AG04450 (cell line): ENCODE measurements around the gene IFT52. TPM values are rescaled to one million over a fixed set of nuclear protein-coding genes. Genes with fewer than 3 reads are reported as not detected.
"Not testable (repeated sequence)": the region's sequence is repeated elsewhere in the genome, so short reads cannot be mapped to it uniquely, and the experiment has no call there.

Experiments
- CTCF ChIA-PET: fragments of 300-600, 350-600 bp; formaldehyde crosslinking; extraction: SDS; loops from one replicate; lab custom pipeline; 2022; ENCODE audit warnings: antibody characterized with exemption, inconsistent platforms; lab: Charles Lee
- POLR2A ChIA-PET: fragments of 350-600 bp; formaldehyde crosslinking; extraction: SDS; loops from one replicate; lab custom pipeline; 2021; ENCODE audit warnings: antibody characterized with exemption, inconsistent platforms; lab: Yijun Ruan, JAX
- DNase-seq: peaks from one replicate; pipeline ENCODE4 v3.0.0-alpha.2; 2011; ENCODE audit warnings: low read depth, low spot score
- H3K27ac ChIP-seq: one replicate; pipeline ENCODE4 v1.5.1; 2012; ENCODE audit warnings: low read depth, low read length, control low read depth
- H3K27me3 ChIP-seq: one replicate; pipeline ENCODE4 v1.6.0; 2012; ENCODE audit warnings: low read length; ENCODE audit not compliant: control insufficient read depth, insufficient read depth
- H3K4me3 ChIP-seq: 2 replicates; pipeline ENCODE4 v1.5.1; 2011; ENCODE audit warnings: mild to moderate bottlenecking, low read depth, low read length, control low read depth
- H3K9me3 ChIP-seq: 2 replicates; pipeline ENCODE4 v1.5.1; 2012; ENCODE audit warnings: low read length; ENCODE audit not compliant: control insufficient read depth, insufficient read depth
- polyA plus RNA-seq: library from polyadenylated mRNA; depleted of rRNA; stranded (reverse); fragments of >200 nt; gene quantifications from 2 replicates; pipeline ENCODE4 v1.2.3, GENCODE V29; 2011
- TF ChIP-seq, protein P1 (sequence below): IDR thresholded peaks from 2 replicates; pipeline ENCODE4 v1.5.1; 2011; ENCODE audit warnings: low read depth, low read length, control low read depth, inconsistent platforms

The IFT52 gene
- polyA plus RNA-seq, 1 experiment: 53.2 TPM

GRCh38 chr20:43653966-43654365 lies 63.2 kb downstream of the IFT52 start:
- H3K27ac ChIP-seq: no peak overlapping the region
- no peak overlapping the region for H3K4me3 ChIP-seq
- POLR2A ChIA-PET: no interaction called here
- H3K27me3 ChIP-seq: no peaks in the 10 kb centered on the region
- TF ChIP-seq, protein P1, sequence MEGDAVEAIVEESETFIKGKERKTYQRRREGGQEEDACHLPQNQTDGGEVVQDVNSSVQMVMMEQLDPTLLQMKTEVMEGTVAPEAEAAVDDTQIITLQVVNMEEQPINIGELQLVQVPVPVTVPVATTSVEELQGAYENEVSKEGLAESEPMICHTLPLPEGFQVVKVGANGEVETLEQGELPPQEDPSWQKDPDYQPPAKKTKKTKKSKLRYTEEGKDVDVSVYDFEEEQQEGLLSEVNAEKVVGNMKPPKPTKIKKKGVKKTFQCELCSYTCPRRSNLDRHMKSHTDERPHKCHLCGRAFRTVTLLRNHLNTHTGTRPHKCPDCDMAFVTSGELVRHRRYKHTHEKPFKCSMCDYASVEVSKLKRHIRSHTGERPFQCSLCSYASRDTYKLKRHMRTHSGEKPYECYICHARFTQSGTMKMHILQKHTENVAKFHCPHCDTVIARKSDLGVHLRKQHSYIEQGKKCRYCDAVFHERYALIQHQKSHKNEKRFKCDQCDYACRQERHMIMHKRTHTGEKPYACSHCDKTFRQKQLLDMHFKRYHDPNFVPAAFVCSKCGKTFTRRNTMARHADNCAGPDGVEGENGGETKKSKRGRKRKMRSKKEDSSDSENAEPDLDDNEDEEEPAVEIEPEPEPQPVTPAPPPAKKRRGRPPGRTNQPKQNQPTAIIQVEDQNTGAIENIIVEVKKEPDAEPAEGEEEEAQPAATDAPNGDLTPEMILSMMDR: no peak
- no peaks in the 10 kb centered on the region for H3K9me3 ChIP-seq
- DNase-seq: no peak
- CTCF ChIA-PET: no interaction called here

DNA sequence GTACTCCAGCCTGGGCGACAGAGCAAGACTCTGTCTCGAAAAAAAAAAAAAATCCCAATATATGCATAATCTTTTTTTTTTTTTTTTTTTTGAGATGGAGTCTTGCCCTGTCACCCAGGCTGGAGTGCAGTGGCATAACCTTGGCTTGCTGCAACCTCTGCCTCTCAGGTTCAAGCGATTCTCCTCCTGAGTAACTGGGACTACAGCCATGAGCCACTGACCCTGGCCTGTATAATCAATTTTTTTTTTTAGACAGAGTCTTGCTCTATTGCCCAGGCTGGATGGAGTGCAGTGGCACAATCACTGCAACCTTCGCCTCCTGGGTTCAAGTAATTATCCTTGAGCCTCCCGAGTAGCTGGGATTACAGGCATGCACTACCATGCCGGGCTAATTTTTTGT lies 64.4 kb downstream of the IFT52 start:
- CTCF ChIA-PET, H3K9me3 ChIP-seq, DNase-seq, POLR2A ChIA-PET, H3K27ac ChIP-seq, H3K4me3 ChIP-seq, H3K27me3 ChIP-seq: not testable (repeated sequence)

- ChIA-PET POLR2A (no interaction called here), CTCF (no interaction called here)
- no peak for DNase-seq
- H3K27ac ChIP-seq: no peak overlapping the region
- no peaks in the 10 kb centered on the region for H3K27me3 ChIP-seq
- H3K9me3 ChIP-seq: no peaks in the 10 kb centered on the region
- TF ChIP-seq, protein P1: no peak
- H3K4me3 ChIP-seq: no peak overlapping the region
Observed at GRCh38 chr20:43655937-43656336, 65.2 kb downstream of the IFT52 start.

DNA sequence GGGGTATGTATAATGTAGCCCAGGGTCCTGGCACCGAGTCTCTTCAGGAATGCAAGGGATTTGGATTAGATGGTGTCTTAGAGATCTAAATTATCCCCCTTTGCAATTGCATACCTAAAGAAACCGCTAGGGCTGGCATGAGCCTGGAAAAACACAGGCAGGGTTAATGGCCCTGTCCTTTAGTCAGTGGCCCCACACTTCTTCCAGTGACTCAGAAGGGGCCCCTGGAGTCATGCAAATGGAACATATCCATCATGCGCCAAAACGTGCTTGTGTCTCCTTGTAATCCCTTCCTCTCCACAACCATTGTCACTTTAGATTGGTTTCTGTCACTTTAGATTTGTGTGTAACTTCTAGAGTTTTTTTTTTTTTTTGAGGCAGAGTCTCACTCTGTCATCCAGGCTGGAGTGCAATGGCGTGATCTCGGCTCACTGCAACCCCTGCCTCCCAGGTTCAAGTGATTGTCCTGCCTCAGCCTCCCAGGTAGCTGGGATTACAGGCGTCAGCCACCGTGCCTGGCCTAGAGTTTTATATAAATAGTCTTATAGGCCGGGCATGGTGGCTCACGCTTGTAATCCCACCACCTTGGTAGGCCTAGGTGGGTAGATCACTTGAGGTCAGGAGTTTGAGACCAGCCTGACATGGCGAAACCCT lies 67.5 kb downstream of the IFT52 start:
- DNase-seq: no peak
- TF ChIP-seq, protein P1: 0 out of 2 replicates have a peak, but pooled peaks have one; percentile 24
- no peaks in the 10 kb centered on the region for H3K9me3 ChIP-seq
- ChIA-PET CTCF (interaction anchor here (0.6 kb wide), 1 partner anchor 126 kb away, joined by 4 read pairs; no protein-coding TSS in a partner anchor), POLR2A (no interaction called here)
- H3K4me3 ChIP-seq: peak overlapping the region; percentile 69
- peak overlapping the region; percentile 59 for H3K27ac ChIP-seq
- H3K27me3 ChIP-seq: no peaks in the 10 kb centered on the region

DNA sequence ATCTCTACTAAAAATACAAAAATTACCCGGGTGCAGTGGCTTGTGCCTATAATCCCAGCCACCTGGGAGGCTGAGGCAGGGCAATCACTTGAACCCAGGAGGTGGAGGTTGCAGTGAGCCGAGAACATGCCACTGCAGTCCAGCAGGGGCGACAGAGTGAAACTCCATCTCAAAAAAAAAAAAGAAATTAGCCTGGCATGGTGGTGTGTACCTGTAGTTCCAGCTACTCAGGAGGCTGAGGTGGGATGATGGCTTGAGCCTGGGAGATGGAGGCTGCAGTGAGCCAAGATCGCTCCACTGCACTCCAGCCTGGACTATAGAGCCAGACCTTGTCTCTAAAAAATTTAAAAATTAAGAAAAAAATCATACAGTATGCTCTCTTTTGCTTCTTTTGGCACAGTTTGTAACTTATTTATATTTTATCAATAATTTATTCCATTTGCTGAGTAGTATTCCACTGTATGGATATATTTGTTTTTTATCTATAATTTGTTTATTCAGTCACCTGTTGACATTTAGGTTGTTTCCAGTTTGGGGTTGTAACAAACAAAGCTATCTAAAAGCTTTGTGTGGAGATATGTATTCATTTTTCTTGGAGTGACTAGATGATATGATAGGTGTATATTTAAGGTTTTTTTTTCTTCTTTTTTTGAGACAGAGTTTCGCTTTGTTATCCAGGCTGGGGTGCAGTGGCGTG lies 68.1 kb downstream of the IFT52 start:
- Histone ChIP-seq H3K27ac (no peak overlapping the region), H3K27me3 (no peaks in the 10 kb centered on the region), H3K9me3 (no peaks in the 10 kb centered on the region), H3K4me3 (no peak overlapping the region)
- no peak for DNase-seq
- ChIA-PET POLR2A (interaction anchor here (0.6 kb wide), 1 partner anchor 191 kb away, joined by 9 read pairs; no protein-coding TSS in a partner anchor), CTCF (interaction anchor here (0.6 to 1.0 kb wide), 3 partner anchors 9 to 91 kb away, joined by 3 read pairs; no protein-coding TSS in a partner anchor)
- TF ChIP-seq, protein P1: no peak
